B cell (primary cell): ENCODE results near the gene SDC4. TPM values are rescaled to one million over a fixed set of nuclear protein-coding genes. Genes with fewer than 3 reads are reported as not detected.

Experiments used
- ATAC-seq: fragments of 200-7000 bp; cut with Tn5 transposase; one replicate; pipeline ENCODE4 v1.10.0; 2021; ENCODE audit warnings: low read depth, mild to moderate bottlenecking, moderate number of reproducible peaks, moderate library complexity
- CTCF ChIA-PET: fragments of 350-600 bp; sonication (Branson Sonifier 250); formaldehyde crosslinking; loops from one replicate; lab custom pipeline; 2021; ENCODE audit warnings: antibody characterized with exemption, inconsistent platforms; lab: Charles Lee
- POLR2A ChIA-PET: fragments of 350-600 bp; sonication (Branson Sonifier 250); formaldehyde crosslinking; loops from one replicate; lab custom pipeline; 2021; ENCODE audit warnings: antibody characterized with exemption; lab: Charles Lee
- DNase-seq: peaks from one replicate; pipeline ENCODE4 v3.0.0; 2013
- H2AFZ ChIP-seq: 2 replicates; pipeline ENCODE4 v1.6.1; 2012; ENCODE audit warnings: mild to moderate bottlenecking, low read depth, low read length; ENCODE audit not compliant: insufficient read depth, poor library complexity, severe bottlenecking
- H3K27ac ChIP-seq, 2 donors: 1 replicate in 1 of 2; 2 replicates in 1 of 2; pipeline ENCODE4 v1.5.1; 2012 to 2013; ENCODE audit warnings: low read length in 2 of 2, mild to moderate bottlenecking in 2 of 2, moderate library complexity in 1 of 2
- H3K27me3 ChIP-seq, 4 experiments: fragments of 200-600 bp in 1 of 4; sonication (generic) in 1 of 4; replicated peaks in 1 of 4; 1 replicate in 2 of 4; 2 replicates in 2 of 4; pipeline versions ENCODE4 v1.6.1 to v1.7.0; 2013 to 2016; ENCODE audit warnings: low read length in 3 of 4, mild to moderate bottlenecking in 2 of 4, mixed read lengths in 1 of 4, moderate library complexity in 1 of 4; ENCODE audit not compliant: insufficient read depth in 4 of 4, control insufficient read depth in 3 of 4; ENCODE audit errors: control extremely low read depth in 1 of 4
- H3K36me3 ChIP-seq, 2 experiments: replicated peaks in 1 of 2; 1 replicate in 1 of 2; 2 replicates in 1 of 2; pipeline versions ENCODE4 v1.6.1 to v1.7.1; 2013; ENCODE audit warnings: low read length in 1 of 2; ENCODE audit not compliant: insufficient read depth in 2 of 2, control insufficient read depth in 1 of 2; ENCODE audit errors: control extremely low read depth in 1 of 2, extremely low read depth in 1 of 2
- H3K4me1 ChIP-seq, 2 donors: fragments of 200-600 bp in 1 of 2; sonication (generic) in 1 of 2; 1 replicate in 1 of 2; 2 replicates in 1 of 2; pipeline versions ENCODE4 v1.5.1 to v1.6.1; 2013 to 2017; ENCODE audit warnings: low read length in 2 of 2; ENCODE audit not compliant: control insufficient read depth in 2 of 2, insufficient read depth in 2 of 2
- H3K4me2 ChIP-seq: replicated peaks from 2 replicates; pipeline ENCODE3; 2012; ENCODE audit warnings: mild to moderate bottlenecking, low read depth, low read length; ENCODE audit not compliant: poor library complexity, severe bottlenecking
- H3K4me3 ChIP-seq, 5 experiments: fragments of 200-600 bp in 1 of 5; sonication (generic) in 1 of 5; 1 replicate in 3 of 5; 2 replicates in 2 of 5; pipeline versions ENCODE4 v1.5.1 to v1.7.0; 2011 to 2016; ENCODE audit warnings: low read length in 4 of 5, mild to moderate bottlenecking in 4 of 5, low read depth in 2 of 5, control low read depth in 1 of 5, moderate library complexity in 1 of 5; ENCODE audit not compliant: insufficient read depth in 1 of 5; ENCODE audit errors: control extremely low read depth in 1 of 5, extremely low read depth in 1 of 5
- H3K79me2 ChIP-seq: fragments of 200-600 bp; sonication (generic); one replicate; pipeline ENCODE4 v1.6.0; 2016; ENCODE audit warnings: low read length; ENCODE audit not compliant: control insufficient read depth, insufficient read depth
- H3K9ac ChIP-seq: fragments of 200-600 bp; sonication (generic); 2 replicates; pipeline ENCODE4 v1.6.1; 2017; ENCODE audit warnings: mild to moderate bottlenecking, low read length, moderate library complexity
- H3K9me3 ChIP-seq, 3 donors: one replicate each; pipeline versions ENCODE4 v1.6.1 to v1.7.1; 2013; ENCODE audit warnings: low read length in 2 of 3; ENCODE audit not compliant: control insufficient read depth in 2 of 3, insufficient read depth in 1 of 3; ENCODE audit errors: control extremely low read depth in 1 of 3
- H4K20me1 ChIP-seq: 2 replicates; pipeline ENCODE4 v1.6.0; 2012; ENCODE audit warnings: mild to moderate bottlenecking, low read length; ENCODE audit not compliant: insufficient read depth, control insufficient read depth, poor library complexity, severe bottlenecking
- H3K27ac Mint-ChIP-seq: one replicate; pipeline ENCODE4 v1.8.0; 2021; ENCODE audit warnings: mixed read lengths
- H3K27me3 Mint-ChIP-seq: one replicate; pipeline ENCODE4 v1.8.0; 2021; ENCODE audit warnings: mixed read lengths
- H3K4me1 Mint-ChIP-seq: one replicate; pipeline ENCODE4 v1.8.0; 2021; ENCODE audit warnings: mixed read lengths
- H3K4me3 Mint-ChIP-seq: one replicate; pipeline ENCODE4 v1.8.0; 2021; ENCODE audit warnings: mixed read lengths
- H3K9me3 Mint-ChIP-seq: one replicate; pipeline ENCODE4 v1.8.0; 2022; ENCODE audit warnings: mixed read lengths; ENCODE audit not compliant: insufficient read depth
- EZH2 ChIP-seq: IDR thresholded peaks from 2 replicates; pipeline ENCODE4 v1.6.1; 2012; ENCODE audit warnings: borderline replicate concordance, low read depth, mild to moderate bottlenecking, moderate library complexity, low read length; ENCODE audit not compliant: insufficient read depth, poor library complexity, severe bottlenecking
- WGBS: methylation state at CpG from one replicate; pipeline ENCODE4 v1.1.5; 2013; ENCODE audit warnings: missing lambda C conversion rate; ENCODE audit not compliant: insufficient coverage; 5-methylcytosine and 5-hydroxymethylcytosine counted together
- intact Hi-C: fragments of 100-400 bp; cut with micrococcal nuclease; formaldehyde crosslinking; loops from one replicate; pipeline ENCODE4 v1.10.0; 2022
- polyA plus RNA-seq: library from polyadenylated mRNA; depleted of rRNA; stranded (reverse); fragments of >200 nt; gene quantifications from 2 replicates; pipeline ENCODE4 v1.2.3, GENCODE V29; 2012
- total RNA-seq, 2 donors: library from RNA; stranded (reverse); fragments of 120-200 nt in 1 of 2; gene quantifications; 1 replicate in 1 of 2; 2 replicates in 1 of 2; pipeline versions ENCODE4 v1.2.3 to v1.2.4, GENCODE V29; 2013 to 2022
- TF ChIP-seq, protein P1 (sequence below): fragments of 200-600 bp; IDR thresholded peaks from one replicate; pipeline ENCODE4 v1.8.0; 2022; ENCODE audit warnings: antibody characterized with exemption, mild to moderate bottlenecking

The SDC4 gene
- total and polyA plus RNA-seq, 2 donors (not counting 1 experiment from before 2014, with no cell fraction given) = 0.04 TPM; not detected in 1

- Histone ChIP-seq H3K4me3 (no peak overlapping the region), H3K36me3 (no peaks in the 10 kb centered on the region), H3K9me3 (peaks cover 0 to 3% (median 2%) of the 10 kb centered on the region in 3 donors), H3K4me1 (peaks cover 13 to 21% of the 10 kb centered on the region in 2 donors), H3K4me2 (no peak overlapping the region), H4K20me1 (no peaks in the 10 kb centered on the region), H3K9ac (no peak overlapping the region), H3K27ac (no peak overlapping the region), H3K79me2 (no peaks in the 10 kb centered on the region), H3K27me3 (peaks cover 0 to 29% (median 13%) of the 10 kb centered on the region in 4 experiments), H2AFZ (no peak overlapping the region)
- ATAC-seq (no peak), DNase-seq (no peak)
- TF ChIP-seq, protein P1, sequence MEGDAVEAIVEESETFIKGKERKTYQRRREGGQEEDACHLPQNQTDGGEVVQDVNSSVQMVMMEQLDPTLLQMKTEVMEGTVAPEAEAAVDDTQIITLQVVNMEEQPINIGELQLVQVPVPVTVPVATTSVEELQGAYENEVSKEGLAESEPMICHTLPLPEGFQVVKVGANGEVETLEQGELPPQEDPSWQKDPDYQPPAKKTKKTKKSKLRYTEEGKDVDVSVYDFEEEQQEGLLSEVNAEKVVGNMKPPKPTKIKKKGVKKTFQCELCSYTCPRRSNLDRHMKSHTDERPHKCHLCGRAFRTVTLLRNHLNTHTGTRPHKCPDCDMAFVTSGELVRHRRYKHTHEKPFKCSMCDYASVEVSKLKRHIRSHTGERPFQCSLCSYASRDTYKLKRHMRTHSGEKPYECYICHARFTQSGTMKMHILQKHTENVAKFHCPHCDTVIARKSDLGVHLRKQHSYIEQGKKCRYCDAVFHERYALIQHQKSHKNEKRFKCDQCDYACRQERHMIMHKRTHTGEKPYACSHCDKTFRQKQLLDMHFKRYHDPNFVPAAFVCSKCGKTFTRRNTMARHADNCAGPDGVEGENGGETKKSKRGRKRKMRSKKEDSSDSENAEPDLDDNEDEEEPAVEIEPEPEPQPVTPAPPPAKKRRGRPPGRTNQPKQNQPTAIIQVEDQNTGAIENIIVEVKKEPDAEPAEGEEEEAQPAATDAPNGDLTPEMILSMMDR = no peak
- no peak for TF ChIP-seq EZH2
- H3K4me1 Mint-ChIP-seq = peaks cover 18% of the 10 kb centered on the region
- H3K9me3 Mint-ChIP-seq = no peaks in the 10 kb centered on the region
- ChIA-PET POLR2A (no interaction called here), CTCF (interaction anchor here (0.7 to 6.2 kb wide), 26 partner anchors 8 to 544 kb away, joined by 3 to 52 read pairs (median 4); partner anchors contain the start of gene KCNK15)
- intact Hi-C loops = loop anchor here (10.0 kb wide), 1 partner anchor 605 kb away; no protein-coding TSS in a partner anchor
- H3K27ac Mint-ChIP-seq = no peak overlapping the region
- H3K4me3 Mint-ChIP-seq = no peak overlapping the region
- 82% methylated on average over 9 of the region's 13 CpGs for WGBS
- peaks cover 47% of the 10 kb centered on the region for H3K27me3 Mint-ChIP-seq
Measured at GRCh38 chr20:45289942-45290676, 58.1 kb downstream of the SDC4 start.

DNA sequence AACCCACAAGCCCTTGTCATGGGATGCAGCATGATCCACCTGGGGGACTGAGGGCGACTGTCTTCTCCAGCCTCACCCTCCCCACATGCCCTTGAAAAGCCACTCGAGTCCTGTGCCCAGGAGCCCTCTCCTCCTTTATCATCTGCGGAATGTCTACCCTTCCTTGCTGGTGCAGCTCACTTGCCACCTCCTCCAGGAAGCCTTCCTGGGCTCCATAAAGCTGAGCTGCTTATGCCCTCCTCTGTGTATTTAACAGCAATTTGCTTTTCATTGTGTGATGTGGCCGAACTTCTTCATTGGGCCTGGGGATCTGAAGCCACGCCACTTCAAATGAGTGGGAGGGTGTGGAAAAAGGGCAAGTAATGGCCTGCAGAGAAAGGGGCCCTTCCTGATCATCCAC, 59.4 kb downstream of the SDC4 start:
- H3K27me3 ChIP-seq = peaks cover 0 to 16% (median 3%) of the 10 kb centered on the region in 4 experiments

More for the DNA sequence above, 59.4 kb downstream of the SDC4 start:
- Histone ChIP-seq H4K20me1 (no peaks in the 10 kb centered on the region), H3K9me3 (no peaks in the 10 kb centered on the region), H2AFZ (no peak overlapping the region), H3K9ac (no peak overlapping the region), H3K27ac (no peak overlapping the region), H3K36me3 (no peaks in the 10 kb centered on the region), H3K79me2 (no peaks in the 10 kb centered on the region), H3K4me1 (peaks cover 6 to 16% of the 10 kb centered on the region in 2 donors), H3K4me2 (no peak overlapping the region), H3K4me3 (no peak overlapping the region)
- ChIA-PET POLR2A (no interaction called here), CTCF (interaction anchor here (0.6 kb wide), 1 partner anchor 483 kb away, joined by 4 read pairs; no protein-coding TSS in a partner anchor)
- WGBS = 77% methylated on average over 3 of the region's 5 CpGs
- H3K9me3 Mint-ChIP-seq = no peaks in the 10 kb centered on the region
- TF ChIP-seq, protein P1 = no peak
- no peak for TF ChIP-seq EZH2
- H3K27ac Mint-ChIP-seq = no peak overlapping the region
- ATAC-seq (no peak), DNase-seq (no peak)
- H3K4me1 Mint-ChIP-seq = peaks cover 13% of the 10 kb centered on the region
- H3K4me3 Mint-ChIP-seq = no peak overlapping the region
- intact Hi-C loops = no loop called here
- peaks cover 45% of the 10 kb centered on the region for H3K27me3 Mint-ChIP-seq
